MM.1S (cell line): Measurements from ENCODE around the gene SMARCD3.

Source experiments
- DNase-seq: peaks from one replicate; pipeline ENCODE4 v3.0.0-alpha.2; 2015
- H2AFZ ChIP-seq: fragments of 300-600 bp; sonication (generic); 2 replicates; pipeline ENCODE4 v1.6.0; 2016; ENCODE audit warnings: antibody characterized with exemption, low read length
- H3F3A ChIP-seq: fragments of 300-600 bp; sonication (generic); 2 replicates; pipeline ENCODE4 v1.6.1; 2016; ENCODE audit warnings: mild to moderate bottlenecking, antibody characterized with exemption, low read length, moderate library complexity, mixed read lengths; ENCODE audit not compliant: insufficient read depth
- H3K27ac ChIP-seq: fragments of 300-600 bp; sonication (generic); 2 replicates; pipeline ENCODE4 v1.5.1; 2016; ENCODE audit warnings: mild to moderate bottlenecking, low read length
- H3K27me3 ChIP-seq: fragments of 300-600 bp; sonication (generic); replicated peaks from 2 replicates; pipeline ENCODE4 v1.6.0; 2016; ENCODE audit warnings: low read length; ENCODE audit not compliant: insufficient read depth
- H3K36me3 ChIP-seq: fragments of 300-600 bp; sonication (generic); replicated peaks from 2 replicates; pipeline ENCODE4 v1.6.1; 2016; ENCODE audit warnings: mild to moderate bottlenecking, low read length, mixed read lengths; ENCODE audit not compliant: insufficient read depth
- H3K4me1 ChIP-seq: fragments of 300-600 bp; sonication (generic); 2 replicates; pipeline ENCODE4 v1.6.1; 2016; ENCODE audit warnings: low read length, mixed read lengths
- H3K4me2 ChIP-seq: fragments of 300-600 bp; sonication (generic); 2 replicates; pipeline ENCODE4 v1.6.0; 2016; ENCODE audit warnings: low read depth, low read length
- H3K4me3 ChIP-seq: fragments of 300-600 bp; sonication (generic); 2 replicates; pipeline ENCODE4 v1.5.1; 2016; ENCODE audit warnings: low read length, mixed read lengths
- H3K79me2 ChIP-seq: fragments of 300-600 bp; sonication (generic); 2 replicates; pipeline ENCODE4 v1.6.1; 2016; ENCODE audit warnings: mixed run types, low read length, mixed read lengths
- H3K9ac ChIP-seq: fragments of 300-600 bp; sonication (generic); 2 replicates; pipeline ENCODE4 v1.6.1; 2016; ENCODE audit warnings: low read length, mixed read lengths
- H3K9me2 ChIP-seq: fragments of 300-600 bp; sonication (generic); replicated peaks from 2 replicates; pipeline ENCODE4 v1.6.1; 2016; ENCODE audit warnings: mild to moderate bottlenecking, low read length, mixed read lengths; ENCODE audit not compliant: insufficient read depth
- H3K9me3 ChIP-seq: fragments of 300-600 bp; sonication (generic); replicated peaks from 2 replicates; pipeline ENCODE4 v1.6.1; 2016; ENCODE audit warnings: mild to moderate bottlenecking, low read length, mixed read lengths; ENCODE audit not compliant: insufficient read depth
- H4K20me1 ChIP-seq: fragments of 300-600 bp; sonication (generic); 2 replicates; pipeline ENCODE4 v1.6.1; 2016; ENCODE audit warnings: mild to moderate bottlenecking, low read length, moderate library complexity, mixed read lengths; ENCODE audit not compliant: insufficient read depth
- CTCF ChIP-seq: fragments of 300-600 bp; sonication (generic); IDR thresholded peaks from 2 replicates; pipeline ENCODE4 v1.5.1; 2016; ENCODE audit warnings: antibody characterized with exemption, low read length, mixed read lengths
- EZH2 ChIP-seq: fragments of 300-600 bp; sonication (generic); optimal IDR thresholded peaks from 2 replicates; pipeline ENCODE3; 2017; ENCODE audit warnings: low read depth, mild to moderate bottlenecking, antibody characterized with exemption, low read length, mixed read lengths
- EZH2phosphoT487 ChIP-seq: fragments of 300-600 bp; sonication (generic); IDR thresholded peaks from 2 replicates; pipeline ENCODE4 v1.6.1; 2018; ENCODE audit warnings: antibody characterized with exemption, low read length

Gene SMARCD3

GRCh38 chr7:151209588-151209987, 38.9 kb downstream of the SMARCD3 start:
- Histone ChIP-seq H3K4me1 (no peaks in the 10 kb centered on the region), H3K9me2 (no peaks in the 10 kb centered on the region), H4K20me1 (no peaks in the 10 kb centered on the region), H2AFZ (no peak overlapping the region), H3K36me3 (0 out of 2 replicates have a peak, but pooled peaks cover 5% of the 10 kb centered on the region), H3K27ac (no peak overlapping the region), H3K9me3 (no peaks in the 10 kb centered on the region), H3K27me3 (peaks cover 30% of the 10 kb centered on the region), H3F3A (no peaks in the 10 kb centered on the region), H3K4me3 (no peak overlapping the region), H3K9ac (no peak overlapping the region), H3K79me2 (no peaks in the 10 kb centered on the region), H3K4me2 (no peak overlapping the region)
- TF ChIP-seq CTCF: no peak
- no peak for TF ChIP-seq EZH2phosphoT487
- TF ChIP-seq EZH2: no peak
- no peak for DNase-seq

- H3K4me2 ChIP-seq: no peak overlapping the region
- H3K79me2 ChIP-seq: no peaks in the 10 kb centered on the region
- H3K9me3 ChIP-seq: no peaks in the 10 kb centered on the region
- H3K9me2 ChIP-seq: no peaks in the 10 kb centered on the region
- no peaks in the 10 kb centered on the region for H3K36me3 ChIP-seq
- H3K4me1 ChIP-seq: no peaks in the 10 kb centered on the region
- H3K27me3 ChIP-seq: peaks cover 42% of the 10 kb centered on the region
- no peak overlapping the region for H3K27ac ChIP-seq
- H3K9ac ChIP-seq: no peak overlapping the region
- H4K20me1 ChIP-seq: no peaks in the 10 kb centered on the region
- no peak for DNase-seq
- H3K4me3 ChIP-seq: no peak overlapping the region
- H3F3A ChIP-seq: no peaks in the 10 kb centered on the region
- TF ChIP-seq CTCF (no peak), EZH2 (no peak), EZH2phosphoT487 (no peak)
- H2AFZ ChIP-seq: no peak overlapping the region
Measured at GRCh38 chr7:151208253-151208862, 40.1 kb downstream of the SMARCD3 start.

GRCh38 chr7:151207804-151208203, 40.7 kb downstream of the SMARCD3 start:
- Histone ChIP-seq H3K9ac (no peak overlapping the region), H4K20me1 (no peaks in the 10 kb centered on the region), H3K4me2 (no peak overlapping the region), H3K36me3 (no peaks in the 10 kb centered on the region), H3K4me3 (no peak overlapping the region), H3K79me2 (no peaks in the 10 kb centered on the region), H2AFZ (no peak overlapping the region), H3K27me3 (peaks cover 48% of the 10 kb centered on the region), H3K4me1 (no peaks in the 10 kb centered on the region), H3K9me2 (no peaks in the 10 kb centered on the region), H3F3A (no peaks in the 10 kb centered on the region), H3K27ac (no peak overlapping the region), H3K9me3 (no peaks in the 10 kb centered on the region)
- no peak for TF ChIP-seq EZH2
- no peak for TF ChIP-seq CTCF
- TF ChIP-seq EZH2phosphoT487: no peak
- DNase-seq: no peak
